Stimulated activated CD8-positive, alpha-beta memory T cell treated with anti-CD3 and anti-CD28 coated beads, Interleukin-4, amount 100 ng/mL, for 48 hours (primary cell): ENCODE data around the gene PIGU.
"Not testable (repeated sequence)": the region's sequence is repeated elsewhere in the genome, so short reads cannot be mapped to it uniquely, and the experiment has no call there.

ENCODE experiments used
- DNase-seq: peaks from one replicate; pipeline ENCODE4 v3.0.0-alpha.2; 2020

The PIGU gene

GRCh38 chr20:34676642-34677373, at the start of gene PIGU:
PIGU (minus strand) TSS chr20:34677092; CDS start chr20:34677085, 7 bp downstream.
- peak; percentile 96 for DNase-seq

DNA sequence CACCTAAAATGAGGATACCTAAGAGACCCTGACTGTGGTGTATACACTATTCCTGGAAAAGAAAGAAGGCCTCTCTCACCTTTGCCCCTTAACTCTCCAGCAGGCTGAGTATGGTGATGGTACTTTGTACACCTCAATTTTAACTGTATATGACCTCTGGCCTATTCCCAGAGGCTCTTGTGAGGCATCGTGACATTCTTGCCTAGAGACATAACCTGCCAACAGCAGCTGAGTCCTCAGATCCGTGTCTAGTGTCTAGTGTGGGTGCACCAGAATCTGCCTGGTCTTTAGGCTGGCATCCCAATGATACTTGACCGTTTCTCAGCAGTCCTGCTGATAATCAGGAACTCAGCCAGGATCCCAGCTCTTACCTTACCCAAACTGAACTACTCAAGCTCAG, 47.3 kb upstream of the PIGU start:
- no peak for DNase-seq

DNA sequence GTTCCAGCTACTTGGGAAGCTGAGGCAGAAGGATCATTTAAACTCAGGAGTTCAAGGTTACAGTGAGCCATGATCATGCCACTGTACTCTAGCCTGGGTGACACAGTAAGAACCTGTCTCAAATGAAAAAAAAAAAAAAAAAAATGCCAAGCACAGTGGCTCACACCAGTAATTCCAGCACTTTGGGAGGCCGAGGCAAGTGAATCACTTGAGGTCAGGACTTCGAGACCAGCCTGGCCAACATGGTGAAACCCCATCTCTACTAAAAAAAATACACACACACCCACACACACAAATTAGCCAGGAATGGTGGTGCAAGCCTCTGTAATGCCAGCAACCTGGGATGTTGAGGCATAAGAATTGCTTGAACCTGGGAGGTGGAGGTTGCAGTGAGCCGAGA, 45.7 kb upstream of the PIGU start:
- not testable (repeated sequence) for DNase-seq

GRCh38 chr20:34720266-34720665, 43.4 kb upstream of the PIGU start:
- DNase-seq = no peak

- not testable (repeated sequence) for DNase-seq
Measured at GRCh38 chr20:34719242-34720017, 42.5 kb upstream of the PIGU start.

- DNase-seq = no peak
Measured at GRCh38 chr20:34717230-34718095, 40.6 kb upstream of the PIGU start.

- no peak for DNase-seq
Measured at GRCh38 chr20:34716921-34717229, 40.0 kb upstream of the PIGU start.

DNA sequence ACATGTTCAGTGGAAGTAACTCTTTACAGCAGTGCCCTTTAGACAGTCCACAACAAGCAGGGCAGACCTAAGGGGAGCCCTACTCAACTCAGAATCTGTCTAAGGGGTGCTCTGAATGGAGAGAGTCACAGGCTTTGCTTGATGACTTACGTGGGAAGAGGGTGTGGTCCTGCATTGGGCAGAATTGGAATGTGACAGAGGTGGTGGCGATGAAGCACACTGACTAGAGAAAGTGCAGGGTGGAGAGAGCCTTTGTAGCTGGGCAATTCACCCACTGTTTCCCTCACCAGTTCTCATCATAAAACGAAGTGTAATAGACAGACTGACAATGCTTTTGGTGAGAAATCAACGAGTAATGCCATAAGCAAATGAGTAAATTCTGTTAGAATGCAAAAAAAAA, 38.5 kb upstream of the PIGU start:
- no peak for DNase-seq

DNA sequence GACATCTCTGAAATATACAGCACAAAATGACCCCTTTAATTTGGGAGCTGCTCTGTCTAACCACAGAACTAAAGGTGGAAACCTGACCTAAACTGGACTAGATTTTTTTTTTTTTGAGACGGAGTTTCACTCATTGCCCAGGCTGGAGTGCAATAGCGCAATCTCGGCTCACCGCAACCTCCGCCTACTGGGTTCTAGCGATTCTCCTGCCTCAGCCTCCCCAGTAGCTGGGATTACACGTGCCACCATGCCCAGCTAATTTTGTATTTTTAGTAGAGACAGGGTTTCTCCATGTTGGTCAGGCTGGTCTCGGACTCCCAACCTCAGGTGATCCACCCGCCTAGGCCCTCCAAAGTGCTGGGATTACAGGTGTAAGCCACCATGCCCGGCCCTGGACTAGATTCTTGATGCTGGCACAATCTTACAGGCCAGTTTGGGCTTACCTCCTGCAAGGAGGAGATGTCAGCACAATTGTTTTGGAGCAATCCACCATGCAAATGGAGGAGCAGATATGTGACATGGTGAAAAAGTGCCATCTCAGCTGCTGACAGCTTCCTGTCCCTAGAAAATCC, 37.1 kb upstream of the PIGU start:
- not testable (repeated sequence) for DNase-seq

GRCh38 chr20:34713194-34713943, 36.5 kb upstream of the PIGU start:
- DNase-seq = no peak

- no peak for DNase-seq
Measured at GRCh38 chr20:34712525-34713192, 35.8 kb upstream of the PIGU start.

GRCh38 chr20:34711813-34712430, 35.0 kb upstream of the PIGU start:
- DNase-seq = no peak

GRCh38 chr20:34710861-34711574, 34.1 kb upstream of the PIGU start:
- no peak for DNase-seq

GRCh38 chr20:34710568-34710839, 33.6 kb upstream of the PIGU start:
- DNase-seq = no peak

DNA sequence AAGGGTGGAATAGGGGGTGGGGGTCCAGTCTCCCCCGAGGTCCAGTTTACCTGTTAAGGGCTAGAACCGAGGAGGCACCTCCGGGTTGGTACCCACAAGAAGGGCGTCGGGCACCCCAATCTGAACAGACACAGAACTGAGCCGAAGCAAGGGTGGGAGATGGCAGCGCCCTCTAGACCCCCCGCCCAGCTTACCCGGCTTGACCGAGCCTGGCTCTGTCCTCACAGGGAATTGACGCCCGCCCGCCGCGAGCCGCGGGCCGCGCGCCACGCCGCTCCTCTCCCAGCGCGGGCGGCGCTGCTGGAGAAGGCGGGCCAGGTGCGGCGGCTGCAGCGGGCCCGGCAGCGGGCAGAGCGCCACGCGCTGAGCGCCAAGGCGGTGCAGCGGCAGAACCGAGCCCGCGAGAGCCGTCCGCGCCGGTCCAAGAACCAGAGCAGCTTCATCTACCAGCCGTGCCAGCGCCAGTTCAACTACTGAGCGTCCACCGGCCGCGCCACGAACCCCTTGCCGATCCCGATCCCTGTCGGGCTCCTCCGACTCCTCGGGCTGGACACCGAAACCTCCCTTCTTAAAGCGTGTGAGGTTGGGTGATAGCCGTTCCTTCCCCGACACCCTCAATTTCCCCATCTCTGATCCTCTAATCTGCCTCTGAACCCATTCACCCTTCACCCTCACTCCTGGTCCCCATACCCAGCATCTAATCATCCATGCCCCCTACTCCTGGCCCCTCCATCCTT, 33.1 kb upstream of the PIGU start:
- no peak for DNase-seq

- peak; percentile 93 for DNase-seq
Measured at GRCh38 chr20:34709044-34709830, 32.3 kb upstream of the PIGU start.

DNA sequence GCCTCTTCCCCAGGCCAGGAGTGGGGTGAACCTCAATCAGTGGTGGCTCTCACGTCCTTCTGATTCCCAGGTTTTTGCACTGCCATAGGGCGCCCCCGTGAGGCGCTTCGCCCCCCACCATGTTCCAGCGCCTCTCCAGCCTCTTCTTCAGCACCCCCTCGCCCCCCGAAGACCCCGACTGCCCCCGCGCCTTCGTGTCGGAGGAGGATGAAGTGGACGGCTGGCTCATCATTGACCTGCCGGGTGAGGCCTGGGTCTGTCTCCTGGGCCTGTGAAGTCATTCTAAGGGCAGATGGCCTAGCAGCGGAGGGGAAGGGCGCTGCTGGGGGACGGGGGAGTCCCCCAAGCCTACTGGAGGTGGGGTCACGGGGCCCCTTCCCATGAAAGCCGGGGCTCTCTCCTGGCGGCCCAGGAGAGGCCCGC, 31.7 kb upstream of the PIGU start:
- peak; percentile 77 for DNase-seq

- DNase-seq = no peak
Measured at GRCh38 chr20:34706912-34707784, 30.3 kb upstream of the PIGU start.
